BE2C (cell line): ENCODE results near the gene LIPT2.

ENCODE experiments used
- DNase-seq: peaks from one replicate; pipeline ENCODE4 v3.0.0-alpha.2; 2020
- H3K27me3 ChIP-seq: fragments of 250-450 bp; sonication (Bioruptor Pico); 2 replicates; pipeline ENCODE4 v1.5.1; 2020; ENCODE audit warnings: mild to moderate bottlenecking
- H3K36me3 ChIP-seq: fragments of 250-450 bp; sonication (Bioruptor Pico); 2 replicates; pipeline ENCODE4 v1.5.1; 2020; ENCODE audit warnings: mild to moderate bottlenecking
- H3K4me1 ChIP-seq: fragments of 250-450 bp; sonication (Bioruptor Pico); 2 replicates; pipeline ENCODE4 v1.5.1; 2020
- H3K4me3 ChIP-seq: 2 replicates; pipeline ENCODE4 v1.5.1; 2011; ENCODE audit warnings: low read depth, low read length
- H3K9me3 ChIP-seq: fragments of 250-450 bp; sonication (Bioruptor Pico); 2 replicates; pipeline ENCODE4 v1.5.1; 2020
- CTCF ChIP-seq: IDR thresholded peaks from 2 replicates; pipeline ENCODE4 v1.5.1; 2012; ENCODE audit warnings: mild to moderate bottlenecking, low read depth, low read length

Gene LIPT2

GRCh38 chr11:74463216-74463615 is 30.3 kb downstream of the LIPT2 start:
- Histone ChIP-seq H3K9me3 (no peaks in the 10 kb centered on the region), H3K4me1 (no peaks in the 10 kb centered on the region), H3K4me3 (no peak overlapping the region), H3K36me3 (no peaks in the 10 kb centered on the region), H3K27me3 (no peaks in the 10 kb centered on the region)
- DNase-seq: no peak
- TF ChIP-seq CTCF: no peak

- no peaks in the 10 kb centered on the region for H3K27me3 ChIP-seq
- H3K4me3 ChIP-seq: no peak overlapping the region
- TF ChIP-seq CTCF: no peak
- H3K9me3 ChIP-seq: no peaks in the 10 kb centered on the region
- H3K36me3 ChIP-seq: no peaks in the 10 kb centered on the region
- no peaks in the 10 kb centered on the region for H3K4me1 ChIP-seq
- no peak for DNase-seq
Measured at GRCh38 chr11:74462631-74463030, 30.9 kb downstream of the LIPT2 start.

GRCh38 chr11:74462009-74462408 is 31.5 kb downstream of the LIPT2 start:
- peak; percentile 19 for DNase-seq
- Histone ChIP-seq H3K4me3 (no peak overlapping the region), H3K4me1 (no peaks in the 10 kb centered on the region), H3K36me3 (no peaks in the 10 kb centered on the region), H3K27me3 (no peaks in the 10 kb centered on the region), H3K9me3 (no peaks in the 10 kb centered on the region)
- no peak for TF ChIP-seq CTCF

GRCh38 chr11:74460481-74461154 is 32.9 kb downstream of the LIPT2 start:
- Histone ChIP-seq H3K4me1 (no peaks in the 10 kb centered on the region), H3K9me3 (no peaks in the 10 kb centered on the region), H3K4me3 (no peak overlapping the region), H3K36me3 (no peaks in the 10 kb centered on the region), H3K27me3 (no peaks in the 10 kb centered on the region)
- TF ChIP-seq CTCF: no peak
- DNase-seq: no peak

- H3K4me3 ChIP-seq: no peak overlapping the region
- H3K27me3 ChIP-seq: no peaks in the 10 kb centered on the region
- H3K9me3 ChIP-seq: no peaks in the 10 kb centered on the region
- TF ChIP-seq CTCF: no peak
- no peaks in the 10 kb centered on the region for H3K36me3 ChIP-seq
- H3K4me1 ChIP-seq: no peaks in the 10 kb centered on the region
- DNase-seq: no peak
Measured at GRCh38 chr11:74460065-74460464, 33.5 kb downstream of the LIPT2 start.

- no peak for DNase-seq
- Histone ChIP-seq H3K4me3 (no peak overlapping the region), H3K36me3 (no peaks in the 10 kb centered on the region), H3K4me1 (no peaks in the 10 kb centered on the region), H3K27me3 (no peaks in the 10 kb centered on the region), H3K9me3 (no peaks in the 10 kb centered on the region)
- TF ChIP-seq CTCF: no peak
Measured at GRCh38 chr11:74459584-74459983, 33.9 kb downstream of the LIPT2 start.
